NCI-H226 (cell line): Measurements from ENCODE around the gene PRG3.
"Not testable (repeated sequence)": the region's sequence is repeated elsewhere in the genome, so short reads cannot be mapped to it uniquely, and the experiment has no call there.

ENCODE experiments used
- DNase-seq: peaks from one replicate; pipeline ENCODE4 v3.0.0-alpha.2; 2015

Gene PRG3

DNA sequence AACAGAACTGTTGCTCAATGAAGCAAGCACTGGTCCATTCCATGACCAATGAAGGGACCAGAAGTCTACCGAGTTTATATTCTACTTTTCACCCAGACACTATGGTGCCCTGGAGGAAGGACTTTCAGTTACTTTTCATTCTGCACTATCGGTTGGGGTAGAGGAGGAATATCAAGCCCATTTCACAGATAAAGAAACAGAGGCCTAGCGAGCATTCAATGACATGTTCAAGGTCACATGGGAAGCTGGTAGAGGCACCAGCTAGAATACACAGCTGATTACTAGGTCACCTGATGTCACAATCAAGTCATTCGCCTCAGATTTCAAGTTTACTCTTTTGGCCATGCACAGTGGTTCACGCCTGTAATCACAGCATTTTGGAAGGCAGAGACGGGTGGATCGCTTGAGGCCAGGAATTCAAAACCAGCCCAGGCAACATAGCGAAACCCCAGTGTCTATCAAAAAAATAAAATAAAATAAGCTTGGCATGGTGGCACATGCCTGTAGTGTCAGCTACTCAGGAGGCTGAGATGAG lies 27.1 kb upstream of the PRG3 start:
- no peak for DNase-seq

DNA sequence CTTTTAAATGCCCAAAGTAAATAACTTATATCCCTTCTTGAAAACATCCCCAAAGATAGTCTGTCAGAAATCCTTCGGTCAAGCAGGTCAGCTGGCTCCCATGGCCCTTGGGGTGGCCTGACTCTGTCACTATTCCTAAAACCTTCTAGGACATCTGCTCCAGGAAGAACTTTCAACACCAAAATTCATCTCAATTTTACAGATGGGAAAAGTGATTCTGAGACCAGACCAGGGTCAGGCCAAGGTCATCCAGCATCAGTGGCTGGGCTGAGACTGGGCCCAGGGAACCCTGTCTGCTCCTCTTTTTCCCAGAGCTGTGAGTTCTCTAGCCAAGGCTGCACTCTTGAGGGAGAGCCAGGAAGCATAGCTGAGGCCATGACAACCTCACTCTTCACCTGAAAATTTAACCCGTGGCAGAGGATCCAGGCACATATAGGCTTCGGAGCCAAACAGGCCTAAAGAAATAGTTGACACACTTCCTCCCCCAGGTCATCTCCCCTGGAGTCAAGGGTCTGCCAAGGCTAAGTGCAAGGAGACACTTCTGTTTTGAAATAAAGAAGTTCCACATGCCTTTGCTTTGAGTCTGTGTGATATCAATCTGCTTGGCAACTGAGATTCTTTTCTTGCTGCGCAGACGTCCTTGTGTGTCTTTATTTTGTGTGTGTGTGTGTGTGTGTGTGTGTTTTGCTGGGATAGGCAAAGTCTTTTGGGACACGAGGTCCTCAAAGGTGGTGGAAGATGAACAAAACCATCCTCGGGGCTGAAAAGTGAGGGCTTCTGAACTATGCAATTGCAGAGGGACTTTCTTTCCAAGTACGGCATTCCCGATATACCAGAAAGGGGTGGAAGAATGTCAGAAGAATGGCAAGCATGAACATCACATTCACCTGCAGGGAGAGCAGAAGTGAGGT lies 26.3 kb upstream of the PRG3 start:
- DNase-seq = no peak

DNA sequence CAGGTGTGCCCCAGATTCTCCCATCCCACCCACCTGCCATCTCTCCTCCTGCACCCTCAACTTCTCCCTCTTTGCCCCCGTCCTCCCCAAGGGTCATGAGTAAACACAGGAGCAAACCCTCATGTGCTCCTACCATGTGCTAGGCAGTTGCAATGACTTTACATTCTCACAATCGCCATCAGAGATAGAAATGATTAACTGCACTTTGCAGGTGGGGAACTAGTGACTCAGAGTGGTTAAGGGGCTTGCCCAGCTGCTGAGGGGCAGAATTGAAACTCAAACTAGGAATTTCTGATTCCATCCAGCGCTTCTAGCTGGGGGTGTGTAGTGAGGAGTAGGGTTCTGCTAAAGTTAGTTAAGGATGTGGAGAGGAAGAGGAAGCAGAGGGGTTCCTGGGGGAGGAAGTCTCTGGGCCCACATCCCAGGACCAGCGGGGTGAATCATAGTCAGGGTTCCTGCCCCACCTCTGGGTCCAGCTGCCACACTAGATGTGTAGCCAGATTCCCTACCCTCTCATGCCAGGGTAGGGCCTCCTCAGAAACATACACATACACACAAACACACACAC lies 25.5 kb upstream of the PRG3 start:
- DNase-seq = peak; percentile 65

GRCh38 chr11:57405271-57405860 lies 24.4 kb upstream of the PRG3 start:
- DNase-seq = peak; percentile 9

- DNase-seq = no peak
These were observed 22.8 kb upstream of the PRG3 start for GRCh38 chr11:57403802-57404147.

GRCh38 chr11:57403003-57403801 lies 22.3 kb upstream of the PRG3 start:
- not testable (repeated sequence) for DNase-seq

GRCh38 chr11:57402188-57403002 lies 21.4 kb upstream of the PRG3 start:
- DNase-seq = peak; percentile 65

DNA sequence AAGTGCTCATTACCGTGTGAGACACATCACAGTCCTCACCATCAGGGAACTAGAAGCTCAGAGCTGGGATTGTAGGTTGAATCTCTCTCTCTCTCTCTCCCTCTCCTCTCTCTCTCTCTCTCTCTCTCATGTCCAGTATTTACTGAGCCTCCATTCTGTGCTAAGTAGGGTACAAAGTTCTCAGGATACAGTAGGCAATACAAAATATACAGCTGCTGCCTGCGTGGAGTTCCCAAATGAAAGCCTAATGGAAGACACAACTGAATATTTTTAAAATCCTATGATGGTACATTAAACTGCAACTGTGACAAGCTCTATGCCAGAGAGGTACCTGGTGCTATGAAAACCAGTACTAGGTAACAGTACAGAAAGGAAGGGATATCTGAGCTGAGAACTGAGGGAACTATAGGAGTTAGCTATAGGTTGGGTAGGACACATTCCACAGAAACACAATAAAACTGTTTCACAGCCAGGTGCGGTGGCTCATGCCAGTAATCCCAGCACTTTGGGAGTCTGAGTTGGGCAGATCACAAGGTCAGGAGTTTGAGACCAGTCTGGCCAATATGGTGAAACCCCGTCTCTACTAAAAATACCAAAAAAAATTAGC lies 19.1 kb upstream of the PRG3 start:
- no peak for DNase-seq

- peak; percentile 60 for DNase-seq
These were observed 18.3 kb upstream of the PRG3 start for GRCh38 chr11:57399221-57399620.

- no peak for DNase-seq
These were observed 16.5 kb upstream of the PRG3 start for GRCh38 chr11:57397394-57397990.

- no peak for DNase-seq
These were observed 15.8 kb upstream of the PRG3 start for GRCh38 chr11:57396744-57397143.

DNA sequence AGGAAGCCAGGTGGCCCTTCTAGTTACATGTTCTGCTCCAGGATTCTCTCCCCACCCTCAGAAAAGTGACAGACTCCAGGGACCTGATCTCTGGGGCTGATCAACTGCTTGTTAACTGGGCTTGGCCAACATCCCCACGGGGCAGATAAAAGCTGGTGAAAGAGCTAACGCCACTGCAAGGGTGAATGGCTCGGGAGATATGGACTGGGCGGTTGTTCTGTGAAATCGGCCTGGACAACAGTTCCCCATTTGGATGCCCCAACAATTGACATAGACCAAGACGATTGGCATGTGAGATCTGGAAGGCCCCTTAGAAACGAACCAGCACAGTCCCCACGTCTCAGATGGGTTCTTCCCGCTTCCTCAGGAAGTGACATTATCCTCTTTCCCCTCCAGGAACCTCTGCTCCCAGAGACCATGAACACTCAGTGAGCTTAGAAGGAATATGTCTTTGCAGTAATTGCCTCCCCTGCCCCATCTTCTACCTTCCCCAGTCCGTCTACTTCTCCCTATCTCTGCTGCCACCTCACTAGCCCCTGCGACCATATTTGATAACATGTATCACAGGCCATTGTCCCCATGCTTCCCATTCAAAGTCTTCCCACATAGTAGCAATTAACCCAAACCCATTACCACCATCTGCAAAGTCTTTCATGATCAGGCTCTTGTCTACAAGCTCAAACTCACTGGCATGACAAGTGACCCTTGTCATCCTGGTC lies 15.1 kb upstream of the PRG3 start:
- no peak for DNase-seq

GRCh38 chr11:57394203-57394965 lies 13.4 kb upstream of the PRG3 start:
- no peak for DNase-seq

DNA sequence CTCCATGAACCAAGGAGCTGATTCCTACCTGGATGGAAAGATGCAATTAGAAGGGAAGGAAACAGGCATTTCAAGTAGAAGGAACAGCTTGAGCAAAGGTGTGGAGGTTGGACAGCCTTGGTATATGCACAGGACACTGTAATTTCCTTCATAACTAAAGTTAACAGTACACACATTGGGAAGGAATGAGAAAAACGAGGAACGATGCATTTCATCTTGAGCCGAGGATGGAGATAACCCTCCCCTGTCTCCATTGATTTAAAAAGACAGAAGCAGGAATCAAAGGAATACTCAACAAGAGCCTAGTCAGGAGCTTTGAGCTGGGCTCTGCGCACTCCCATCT lies 11.8 kb upstream of the PRG3 start:
- DNase-seq = no peak

DNA sequence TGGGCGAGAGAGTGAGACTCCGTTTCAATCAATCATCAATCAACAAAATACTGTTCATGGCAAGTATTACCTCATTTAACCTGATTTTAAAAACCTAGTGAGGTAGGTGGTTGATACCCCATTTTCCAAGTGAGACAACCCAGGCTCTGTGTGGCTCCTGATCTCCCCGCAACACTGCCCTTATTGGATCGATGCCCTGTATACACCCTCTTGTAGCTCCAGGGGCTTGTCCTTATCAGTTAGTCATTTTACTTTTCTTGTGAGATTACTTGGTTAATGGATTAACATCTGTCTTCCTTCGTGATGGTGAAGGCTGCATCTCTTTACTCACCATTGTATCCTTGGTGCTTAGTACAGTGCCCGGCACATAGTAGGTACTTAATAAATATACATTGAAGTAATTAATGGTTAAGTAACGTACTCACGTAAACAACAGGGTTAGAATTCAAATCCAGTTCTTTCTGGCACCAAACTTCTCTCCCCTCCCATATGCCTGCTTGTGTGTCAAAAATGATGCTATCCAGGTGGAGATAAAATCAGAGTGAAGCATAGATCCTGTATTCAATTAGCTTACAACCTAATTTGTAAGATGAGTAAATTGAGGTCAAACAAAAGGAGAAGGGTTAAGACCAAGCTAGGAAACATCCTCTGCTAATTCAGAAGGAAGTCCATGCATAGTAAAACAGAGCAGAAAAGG lies 11.3 kb upstream of the PRG3 start:
- no peak for DNase-seq

DNA sequence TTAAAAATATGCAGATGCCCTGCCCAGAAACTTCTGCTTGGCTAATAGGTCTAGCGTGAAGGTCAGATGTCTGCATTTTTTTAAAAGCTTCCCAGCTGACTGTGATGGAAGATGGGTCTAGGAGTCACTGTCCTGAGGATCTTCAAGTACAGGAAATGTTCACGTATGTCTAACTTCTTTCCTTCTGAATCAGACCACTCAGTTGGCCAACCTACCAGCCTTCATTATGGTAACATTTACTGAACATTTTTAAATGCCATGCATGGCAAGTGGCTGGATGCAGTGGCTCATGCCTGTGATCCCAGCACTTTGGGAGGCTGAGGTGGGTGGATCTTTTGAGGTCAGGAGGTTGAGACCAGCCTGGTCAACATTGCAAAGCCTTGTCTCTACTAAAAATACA lies 10.6 kb upstream of the PRG3 start:
- no peak for DNase-seq

GRCh38 chr11:57391111-57391510 lies 10.2 kb upstream of the PRG3 start:
- DNase-seq = no peak

GRCh38 chr11:57390535-57390934 lies 9.6 kb upstream of the PRG3 start, which contains the start of gene PRG2:
PRG2 (minus strand) TSS chr11:57390650; CDS start chr11:57389944, 706 bp downstream.
- DNase-seq = no peak
